HCT116 (cell line): ENCODE results near the gene ARHGEF38. TPM values are rescaled to one million over a fixed set of nuclear protein-coding genes. Genes with fewer than 3 reads are reported as not detected.

ENCODE experiments used
- ATAC-seq: fragments of 200-7000 bp; cut with Tn5 transposase; 2 replicates; pipeline ENCODE4 v1.9.1; 2020; ENCODE audit warnings: mild to moderate bottlenecking, moderate library complexity
- BruUV-seq: library from RNA; stranded (reverse); fragments of 400-500 nt; replicated peaks from 2 replicates; lab custom pipeline; 2021; lab: Mats Ljungman, UMichigan
- CTCF ChIA-PET: fragments of 300-600 bp; sonication (Branson Sonifier 250); formaldehyde crosslinking; loops from one replicate; lab custom pipeline; 2021; ENCODE audit warnings: antibody characterized with exemption; lab: Charles Lee
- POLR2A ChIA-PET: fragments of 300-600, 350-600 bp; sonication (Branson Sonifier 250); formaldehyde crosslinking; loops from one replicate; lab custom pipeline; 2021; ENCODE audit warnings: antibody characterized with exemption; lab: Charles Lee
- RAD21 ChIA-PET, 2 experiments: fragments of 300-600 bp; sonication (Branson Sonifier 250); formaldehyde crosslinking; loops; one replicate each; lab custom pipeline; 2023; ENCODE audit warnings: low total read pairs in 2 of 2; ENCODE audit not compliant: uncharacterized antibody in 2 of 2, unreplicated experiment in 2 of 2, low non-redundant PET in 1 of 2; lab: Charles Lee
- DNase-seq: peaks from one replicate; pipeline ENCODE4 v3.0.0-alpha.2; 2010; ENCODE audit warnings: low read depth, low spot score
- H2AFZ ChIP-seq: fragments of 200-600 bp; shearing (Covaris generic), sonication (generic); 2 replicates; pipeline ENCODE4 v1.6.1; 2017; ENCODE audit warnings: low read depth, mixed run types, mixed read lengths, antibody characterized with exemption, low read length; ENCODE audit not compliant: poor library complexity, severe bottlenecking
- H3K27ac ChIP-seq: 2 replicates; pipeline ENCODE4 v1.5.1; 2012; ENCODE audit warnings: low read depth, low read length
- H3K27me3 ChIP-seq: fragments of 200-600 bp; sonication (generic); 2 replicates; pipeline ENCODE4 v1.6.1; 2016; ENCODE audit warnings: mixed run types, low read length, mixed read lengths; ENCODE audit not compliant: insufficient read depth
- H3K36me3 ChIP-seq, 2 experiments: fragments of 200-500 bp in 1 of 2; fragments of 200-600 bp in 1 of 2; sonication (Bioruptor generic) in 1 of 2; sonication (generic) in 1 of 2; 2 replicates each; pipeline versions ENCODE4 v1.5.1 to v1.6.1; 2014 to 2016; ENCODE audit warnings: low read length in 2 of 2, inconsistent platforms in 1 of 2, mixed read lengths in 1 of 2, mixed run types in 1 of 2; ENCODE audit not compliant: insufficient read depth in 2 of 2, control insufficient read depth in 1 of 2
- H3K4me1 ChIP-seq, 2 experiments: fragments of 200-600 bp in 1 of 2; sonication (generic) in 1 of 2; 2 replicates each; pipeline versions ENCODE4 v1.5.1 to v1.6.1; 2012 to 2017; ENCODE audit warnings: low read length in 2 of 2, inconsistent platforms in 1 of 2, mild to moderate bottlenecking in 1 of 2, mixed read lengths in 1 of 2, mixed run types in 1 of 2, moderate library complexity in 1 of 2; ENCODE audit not compliant: insufficient read depth in 2 of 2, control insufficient read depth in 1 of 2
- H3K4me2 ChIP-seq: fragments of 200-600 bp; sonication (generic); 2 replicates; pipeline ENCODE4 v1.6.1; 2017; ENCODE audit warnings: mixed run types, low read length, mixed read lengths
- H3K4me3 ChIP-seq, 2 experiments: fragments of 200-600 bp in 1 of 2; sonication (generic) in 1 of 2; replicated peaks in 1 of 2; 2 replicates each; pipeline ENCODE4 v1.5.1; 2011 to 2016; ENCODE audit warnings: low read length in 2 of 2, control low read depth in 1 of 2, low read depth in 1 of 2, mild to moderate bottlenecking in 1 of 2, mixed read lengths in 1 of 2, mixed run types in 1 of 2
- H3K79me2 ChIP-seq: fragments of 200-600 bp; sonication (generic); 2 replicates; pipeline ENCODE4 v1.6.1; 2017; ENCODE audit warnings: mild to moderate bottlenecking, mixed run types, low read length, moderate library complexity, mixed read lengths; ENCODE audit not compliant: insufficient read depth
- H3K9ac ChIP-seq: fragments of 200-600 bp; sonication (generic); 2 replicates; pipeline ENCODE4 v1.6.1; 2016; ENCODE audit warnings: low read length, mixed read lengths
- H3K9me2 ChIP-seq: fragments of 200-600 bp; sonication (generic), shearing (Covaris generic); 2 replicates; pipeline ENCODE4 v1.6.1; 2017; ENCODE audit warnings: mixed run types, mild to moderate bottlenecking, moderate library complexity; ENCODE audit not compliant: insufficient read depth
- H3K9me3 ChIP-seq, 2 experiments: fragments of 200-500 bp in 1 of 2; fragments of 200-600 bp in 1 of 2; sonication (Bioruptor generic) in 1 of 2; sonication (generic) in 1 of 2; 2 replicates each; pipeline ENCODE4 v1.6.1; 2014 to 2017; ENCODE audit warnings: low read length in 2 of 2, mixed read lengths in 2 of 2, inconsistent platforms in 1 of 2, low read depth in 1 of 2, mild to moderate bottlenecking in 1 of 2, mixed run types in 1 of 2, moderate library complexity in 1 of 2; ENCODE audit not compliant: control insufficient read depth in 1 of 2, insufficient read depth in 1 of 2
- H4K20me1 ChIP-seq: fragments of 200-600 bp; sonication (generic), shearing (Covaris generic); 2 replicates; pipeline ENCODE4 v1.6.1; 2017; ENCODE audit warnings: mixed run types, mild to moderate bottlenecking, moderate library complexity; ENCODE audit not compliant: insufficient read depth
- CEBPB ChIP-seq: IDR thresholded peaks from 2 replicates; pipeline ENCODE4 v1.6.1; 2012; ENCODE audit warnings: low read depth
- ELF1 ChIP-seq: IDR thresholded peaks from 2 replicates; pipeline ENCODE4 v1.6.1; 2012; ENCODE audit warnings: low read depth, borderline replicate concordance
- EZH2phosphoT487 ChIP-seq: fragments of 200-600 bp; IDR thresholded peaks from 2 replicates; pipeline ENCODE4 v1.6.1; 2018; ENCODE audit warnings: antibody characterized with exemption, borderline replicate concordance
- FOSL1 ChIP-seq: IDR thresholded peaks from 2 replicates; pipeline ENCODE4 v1.6.1; 2012; ENCODE audit warnings: low read depth
- MAX ChIP-seq: IDR thresholded peaks from 2 replicates; pipeline ENCODE4 v1.6.1; 2012
- POLR2A ChIP-seq: IDR thresholded peaks from 2 replicates; pipeline ENCODE4 v1.7.0; 2011; ENCODE audit warnings: borderline replicate concordance; ENCODE audit not compliant: insufficient read depth, insufficient read length; ENCODE audit errors: extremely low read depth
- SIN3A ChIP-seq: IDR thresholded peaks from 2 replicates; pipeline ENCODE4 v1.6.1; 2012; ENCODE audit warnings: low read depth
- SP1 ChIP-seq: IDR thresholded peaks from 2 replicates; pipeline ENCODE4 v1.6.1; 2012; ENCODE audit warnings: low read depth
- TCF7L2 ChIP-seq: IDR thresholded peaks from 2 replicates; pipeline ENCODE4 v1.7.0; 2011; ENCODE audit warnings: borderline replicate concordance, inconsistent platforms; ENCODE audit not compliant: insufficient read depth, insufficient read length; ENCODE audit errors: extremely low read depth
- ZFX ChIP-seq: fragments of 450-650 bp; IDR thresholded peaks from 2 replicates; pipeline ENCODE4 v1.6.1; 2017
- ZNF274 ChIP-seq: fragments of 200-500 bp; sonication (Bioruptor generic); IDR thresholded peaks from 2 replicates; pipeline ENCODE4 v1.6.1; 2014; ENCODE audit warnings: mild to moderate bottlenecking, low read depth, low read length, inconsistent platforms
- intact Hi-C: fragments of 100-400 bp; cut with micrococcal nuclease; formaldehyde crosslinking; loops from 2 replicates; pipeline ENCODE4 v1.10.0; 2022
- total RNA-seq: library from RNA; stranded (reverse); gene quantifications from one replicate; pipeline ENCODE4 v1.2.1, GENCODE V29; 2021; ENCODE audit not compliant: unreplicated experiment

The ARHGEF38 gene
- total RNA-seq, 1 experiment from 2014 or later, result not detected

- H3K9me2 ChIP-seq, result no peaks in the 10 kb centered on the region
These were observed 19.9 kb downstream of the ARHGEF38 start for GRCh38 chr4:105572296-105572695.

GRCh38 chr4:105586638-105587328 lies 34.4 kb downstream of the ARHGEF38 start:
- DNase-seq, result no peak
- POLR2A ChIA-PET, result no interaction called here
- no peak for ATAC-seq
- Histone ChIP-seq H3K9me3 (no peaks in the 10 kb centered on the region), H3K9me2 (no peaks in the 10 kb centered on the region), H4K20me1 (no peaks in the 10 kb centered on the region), H3K4me2 (no peak overlapping the region), H3K27me3 (no peaks in the 10 kb centered on the region), H3K27ac (no peak overlapping the region), H3K4me3 (no peak overlapping the region), H3K79me2 (no peaks in the 10 kb centered on the region), H3K36me3 (no peaks in the 10 kb centered on the region), H3K4me1 (no peaks in the 10 kb centered on the region), H2AFZ (no peak overlapping the region), H3K9ac (no peak overlapping the region)
- TF ChIP-seq SIN3A (no peak), EZH2phosphoT487 (no peak), ZNF274 (no peak), SP1 (no peak), FOSL1 (no peak), ELF1 (no peak), ZFX (no peak), POLR2A (no peak), TCF7L2 (no peak), CEBPB (no peak)
- BruUV-seq, result no TSS peak
- CTCF ChIA-PET, result no interaction called here
- RAD21 ChIA-PET, result no interaction called here
- intact Hi-C loops, result no loop called here

More at GRCh38 chr4:105572296-105572695, 19.9 kb downstream of the ARHGEF38 start:
- ChIA-PET RAD21 (no interaction called here), POLR2A (no interaction called here), CTCF (no interaction called here)
- Histone ChIP-seq H3K4me2 (no peak overlapping the region), H4K20me1 (no peaks in the 10 kb centered on the region), H3K79me2 (no peaks in the 10 kb centered on the region), H3K36me3 (no peaks in the 10 kb centered on the region), H3K27ac (no peak overlapping the region), H3K27me3 (no peaks in the 10 kb centered on the region), H2AFZ (no peak overlapping the region), H3K4me1 (no peaks in the 10 kb centered on the region), H3K9ac (no peak overlapping the region), H3K4me3 (no peak overlapping the region), H3K9me3 (no peaks in the 10 kb centered on the region)
- intact Hi-C loops, result no loop called here
- no peak for ATAC-seq
- no peak for TF ChIP-seq MAX
- DNase-seq, result no peak
- BruUV-seq, result no TSS peak
